ENCODE data around the gene HIKESHI. TPM values are rescaled to one million over a fixed set of nuclear protein-coding genes. Genes with fewer than 3 reads are reported as not detected.

Gene HIKESHI
- total RNA-seq, 4 donors from 2014 or later: 9.1 to 19.4 (median 15.6) TPM

DNA sequence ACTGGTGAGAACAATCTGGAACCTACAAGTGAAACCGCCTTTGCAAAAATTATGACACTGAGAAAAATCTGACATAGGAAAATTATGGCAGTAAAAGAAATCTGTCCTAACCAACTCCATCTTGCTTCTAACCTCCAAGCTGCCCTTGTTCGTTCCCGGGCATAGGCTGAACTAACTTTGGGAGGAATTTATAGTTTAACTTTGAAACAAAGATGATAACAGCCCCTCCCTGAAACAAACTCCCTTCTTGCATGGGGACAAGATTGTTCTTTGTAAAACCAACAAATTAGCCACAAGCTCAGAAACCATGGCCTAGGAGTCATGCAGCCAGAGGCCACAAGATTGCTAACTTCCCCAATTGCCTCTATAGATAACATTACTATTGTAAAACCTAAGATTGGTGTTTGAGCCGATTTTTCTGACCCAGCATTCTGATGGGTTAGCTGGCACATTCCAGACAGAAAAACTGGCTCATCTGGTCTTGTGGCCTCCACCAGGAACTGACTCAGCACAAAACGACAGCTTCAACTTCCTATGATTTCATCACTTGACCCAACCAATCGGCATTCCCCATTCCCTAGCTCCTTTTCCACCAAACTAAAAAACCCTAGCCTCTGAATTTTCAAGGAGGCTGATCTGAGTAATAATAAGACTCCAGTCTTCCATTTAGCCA, 69.0 kb downstream of the HIKESHI start:
- Histone ChIP-seq H3K9me3 (no peaks in the 10 kb centered on the region), H3K27ac (no peak overlapping the region), H3K36me3 (no peaks in the 10 kb centered on the region), H3K27me3 (no peaks in the 10 kb centered on the region), H3K4me3 (no peak overlapping the region), H3K4me1 (no peaks in the 10 kb centered on the region)
- TF ChIP-seq, protein P1, sequence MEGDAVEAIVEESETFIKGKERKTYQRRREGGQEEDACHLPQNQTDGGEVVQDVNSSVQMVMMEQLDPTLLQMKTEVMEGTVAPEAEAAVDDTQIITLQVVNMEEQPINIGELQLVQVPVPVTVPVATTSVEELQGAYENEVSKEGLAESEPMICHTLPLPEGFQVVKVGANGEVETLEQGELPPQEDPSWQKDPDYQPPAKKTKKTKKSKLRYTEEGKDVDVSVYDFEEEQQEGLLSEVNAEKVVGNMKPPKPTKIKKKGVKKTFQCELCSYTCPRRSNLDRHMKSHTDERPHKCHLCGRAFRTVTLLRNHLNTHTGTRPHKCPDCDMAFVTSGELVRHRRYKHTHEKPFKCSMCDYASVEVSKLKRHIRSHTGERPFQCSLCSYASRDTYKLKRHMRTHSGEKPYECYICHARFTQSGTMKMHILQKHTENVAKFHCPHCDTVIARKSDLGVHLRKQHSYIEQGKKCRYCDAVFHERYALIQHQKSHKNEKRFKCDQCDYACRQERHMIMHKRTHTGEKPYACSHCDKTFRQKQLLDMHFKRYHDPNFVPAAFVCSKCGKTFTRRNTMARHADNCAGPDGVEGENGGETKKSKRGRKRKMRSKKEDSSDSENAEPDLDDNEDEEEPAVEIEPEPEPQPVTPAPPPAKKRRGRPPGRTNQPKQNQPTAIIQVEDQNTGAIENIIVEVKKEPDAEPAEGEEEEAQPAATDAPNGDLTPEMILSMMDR (IDR thresholded peaks at IDR 0.05): no peak
- no peak for TF ChIP-seq POLR2A (IDR thresholded peaks at IDR 0.05)
- DNase-seq: no peak

DNA sequence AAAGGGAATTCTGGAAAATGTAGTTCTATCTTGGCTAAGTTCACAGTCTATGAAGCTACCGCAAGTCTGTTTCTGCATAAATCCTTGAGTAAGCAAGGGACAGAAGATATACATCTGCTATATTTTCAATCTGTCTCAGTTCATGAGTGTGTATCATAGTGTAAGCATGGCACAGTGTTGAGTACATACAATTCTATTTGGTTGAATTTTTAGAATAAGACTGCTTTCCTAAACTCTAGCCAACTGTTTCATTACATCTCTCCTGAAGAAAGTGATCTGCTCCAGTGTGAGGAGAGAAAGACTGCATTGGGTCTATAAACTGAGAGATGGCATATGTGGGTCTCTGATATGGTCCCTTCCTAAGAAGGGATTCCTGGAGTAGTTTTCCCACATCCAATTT, 70.0 kb downstream of the HIKESHI start:
- H3K4me1 ChIP-seq: no peaks in the 10 kb centered on the region
- TF ChIP-seq POLR2A (IDR thresholded peaks at IDR 0.05): no peak
- TF ChIP-seq, protein P1 (IDR thresholded peaks at IDR 0.05): no peak
- no peak overlapping the region for H3K27ac ChIP-seq
- DNase-seq: no peak
- H3K9me3 ChIP-seq: no peaks in the 10 kb centered on the region
- no peaks in the 10 kb centered on the region for H3K36me3 ChIP-seq
- no peak overlapping the region for H3K4me3 ChIP-seq
- no peaks in the 10 kb centered on the region for H3K27me3 ChIP-seq

DNA sequence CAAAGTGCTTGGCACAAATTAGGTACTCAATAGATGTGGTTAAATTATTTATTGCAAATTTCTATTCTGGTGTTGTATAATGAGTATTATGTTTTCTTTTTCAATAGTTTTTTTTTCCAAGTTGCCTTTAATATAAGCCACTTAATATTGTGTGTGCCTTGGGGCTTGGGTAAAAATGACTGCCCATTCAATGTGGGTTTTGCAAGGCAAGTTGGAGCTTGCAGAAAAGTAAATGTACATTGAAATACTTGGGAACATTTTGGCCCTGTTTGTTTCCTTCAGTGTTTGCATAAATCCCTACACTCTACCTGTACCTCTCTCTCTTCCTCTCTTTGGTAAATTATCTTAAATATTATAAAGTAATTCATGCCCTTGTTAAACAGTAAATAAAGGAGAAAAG, 70.5 kb downstream of the HIKESHI start:
- Histone ChIP-seq H3K27me3 (no peaks in the 10 kb centered on the region), H3K4me1 (no peaks in the 10 kb centered on the region), H3K9me3 (no peaks in the 10 kb centered on the region), H3K27ac (no peak overlapping the region), H3K36me3 (no peaks in the 10 kb centered on the region), H3K4me3 (no peak overlapping the region)
- no peak for DNase-seq
- TF ChIP-seq POLR2A (IDR thresholded peaks at IDR 0.05): no peak
- TF ChIP-seq, protein P1 (IDR thresholded peaks at IDR 0.05): no peak

DNA sequence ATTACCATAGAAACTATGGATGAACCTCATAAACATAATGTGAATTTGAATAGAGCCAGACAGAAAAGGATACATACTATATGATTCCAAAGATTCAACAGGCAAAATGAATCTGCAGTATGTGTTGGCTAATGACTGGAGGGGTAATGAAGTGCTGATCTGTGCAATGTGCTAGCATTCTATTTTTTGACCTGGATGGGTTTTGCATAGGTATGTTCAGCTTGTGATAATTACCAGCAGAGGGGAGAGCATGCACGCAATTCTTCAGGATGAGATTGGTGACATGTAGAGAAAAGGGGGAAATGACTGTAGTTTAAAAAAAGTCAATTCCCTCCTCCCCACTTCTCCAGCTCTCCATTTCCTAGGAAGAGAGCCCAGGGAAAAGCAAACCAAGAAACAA, 72.0 kb downstream of the HIKESHI start:
- no peaks in the 10 kb centered on the region for H3K36me3 ChIP-seq
- no peaks in the 10 kb centered on the region for H3K9me3 ChIP-seq
- no peak overlapping the region for H3K27ac ChIP-seq
- H3K4me3 ChIP-seq: no peak overlapping the region
- no peaks in the 10 kb centered on the region for H3K4me1 ChIP-seq
- TF ChIP-seq POLR2A (IDR thresholded peaks at IDR 0.05): no peak
- TF ChIP-seq, protein P1 (IDR thresholded peaks at IDR 0.05): no peak
- H3K27me3 ChIP-seq: no peaks in the 10 kb centered on the region
- DNase-seq: no peak

DNA sequence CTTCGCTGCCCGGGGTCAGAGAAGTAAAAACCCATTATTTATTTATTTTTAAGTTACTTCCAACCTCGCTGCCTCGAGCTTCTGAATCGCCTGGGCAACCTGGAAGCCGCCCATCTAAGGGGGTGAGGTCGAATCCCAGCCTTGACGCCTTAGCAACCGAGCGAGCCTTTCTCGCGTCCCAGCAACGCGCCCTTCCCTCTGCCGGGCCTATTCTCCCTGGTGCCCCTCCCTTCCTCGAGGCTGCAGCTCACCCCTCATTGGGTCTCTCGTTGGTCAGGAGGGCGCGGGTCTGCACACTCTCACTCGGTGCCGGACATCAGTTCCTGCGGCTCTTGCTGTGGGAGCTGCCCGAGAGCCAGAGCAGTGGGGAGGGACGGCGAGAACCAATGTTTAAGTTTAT, 72.5 kb downstream of the HIKESHI start, which contains the start of gene CCDC81:
TSS of gene CCDC81 (plus strand) at position 302 of the 400 bp plus-strand sequence. CDS start 277 bp downstream, outside the sequence.
- Histone ChIP-seq H3K9me3 (no peaks in the 10 kb centered on the region), H3K4me1 (no peaks in the 10 kb centered on the region), H3K36me3 (no peaks in the 10 kb centered on the region), H3K4me3 (no peak within 1 kb of the TSS), H3K27me3 (no peaks in the 10 kb centered on the region), H3K27ac (no peak within 1 kb of the TSS)
- TF ChIP-seq POLR2A (IDR thresholded peaks at IDR 0.05): no peak
- TF ChIP-seq, protein P1 (IDR thresholded peaks at IDR 0.05): no peak
- no peak for DNase-seq

All from Peyer's patch (tissue), 4 donors.